ENCODE measurements around the gene RABGAP1L.

GRCh38 chr1:174747613-174748012, 588.3 kb downstream of the RABGAP1L start:
- peak; percentile 81 for TF ChIP-seq CTCF (conservative IDR thresholded peaks at IDR 0.05; ENCODE audit: low read length)
- no peak for TF ChIP-seq EZH2phosphoT487 (IDR thresholded peaks at IDR 0.05; ENCODE audit: borderline replicate concordance, low read depth, low read length)

Measured in OCI-LY7 (cell line).